GM10266 (cell line): ENCODE measurements around the gene WDR72.
"Not testable (repeated sequence)": the region's sequence is repeated elsewhere in the genome, so short reads cannot be mapped to it uniquely, and the experiment has no call there.

Experiments used
- DNase-seq: peaks from one replicate; pipeline ENCODE4 v3.0.0; 2012; ENCODE audit errors: extremely low spot score
- CTCF ChIP-seq: IDR thresholded peaks from 2 replicates; pipeline ENCODE4 v1.5.1; 2012; ENCODE audit warnings: mild to moderate bottlenecking, low read depth; ENCODE audit not compliant: control insufficient read depth, insufficient read depth; ENCODE audit errors: missing control alignments

Gene WDR72

GRCh38 chr15:53759411-53759931, at the start of gene WDR72:
TSS of gene WDR72 (minus strand) at chr15:53759663. CDS start at chr15:53733149, 26,514 bp downstream.
- no peak for DNase-seq

GRCh38 chr15:53808058-53808706, 48.7 kb upstream of the WDR72 start:
- no peak for DNase-seq
- TF ChIP-seq CTCF: peak; percentile 47

More at GRCh38 chr15:53759411-53759931, at the start of gene WDR72:
- no peak for TF ChIP-seq CTCF

GRCh38 chr15:53807501-53807900, 48.0 kb upstream of the WDR72 start:
- TF ChIP-seq CTCF: no peak
- DNase-seq: no peak

GRCh38 chr15:53802672-53803071, 43.2 kb upstream of the WDR72 start:
- TF ChIP-seq CTCF: no peak
- no peak for DNase-seq

GRCh38 chr15:53791581-53791980, 32.1 kb upstream of the WDR72 start:
- no peak for DNase-seq
- no peak for TF ChIP-seq CTCF

- no peak for TF ChIP-seq CTCF
- no peak for DNase-seq
Measured at GRCh38 chr15:53789654-53790375, 30.4 kb upstream of the WDR72 start.

GRCh38 chr15:53786401-53786800, 26.9 kb upstream of the WDR72 start:
- no peak for DNase-seq

GRCh38 chr15:53785241-53785640, 25.8 kb upstream of the WDR72 start:
- not testable (repeated sequence) for DNase-seq

More at GRCh38 chr15:53786401-53786800, 26.9 kb upstream of the WDR72 start:
- TF ChIP-seq CTCF: no peak
